Activated naive CD4-positive, alpha-beta T cell treated with anti-CD3 and anti-CD28 coated beads, Interleukin-2, amount 10 ng/mL, durations not matched to agents 7 days and 5 days (primary cell): Measurements from ENCODE around the gene NR2C1.
A peak's percentile ranks its signal among the peaks of the same experiment; 100 is the strongest.

ENCODE experiments used
- CTCF ChIA-PET: fragments of 350-600 bp; sonication (Branson Sonifier 250); formaldehyde crosslinking; loops from one replicate; lab custom pipeline; 2021; ENCODE audit warnings: antibody characterized with exemption; lab: Charles Lee
- DNase-seq: peaks from one replicate; pipeline ENCODE4 v3.0.0-alpha.2; 2020
- H3K27ac Mint-ChIP-seq: one replicate; pipeline ENCODE4 v1.8.0; 2021; ENCODE audit warnings: mild to moderate bottlenecking, moderate library complexity, mixed read lengths
- H3K27me3 Mint-ChIP-seq: one replicate; pipeline ENCODE4 v1.8.0; 2021; ENCODE audit warnings: mild to moderate bottlenecking, mixed read lengths
- H3K36me3 Mint-ChIP-seq: one replicate; pipeline ENCODE4 v1.8.0; 2021; ENCODE audit warnings: mixed read lengths
- H3K4me1 Mint-ChIP-seq: one replicate; pipeline ENCODE4 v1.8.0; 2021; ENCODE audit warnings: mixed read lengths
- H3K4me3 Mint-ChIP-seq: one replicate; pipeline ENCODE4 v1.8.0; 2021; ENCODE audit warnings: mild to moderate bottlenecking, moderate library complexity, mixed read lengths
- H3K9me3 Mint-ChIP-seq: one replicate; pipeline ENCODE4 v1.8.0; 2021; ENCODE audit warnings: mixed read lengths

Gene NR2C1

DNA sequence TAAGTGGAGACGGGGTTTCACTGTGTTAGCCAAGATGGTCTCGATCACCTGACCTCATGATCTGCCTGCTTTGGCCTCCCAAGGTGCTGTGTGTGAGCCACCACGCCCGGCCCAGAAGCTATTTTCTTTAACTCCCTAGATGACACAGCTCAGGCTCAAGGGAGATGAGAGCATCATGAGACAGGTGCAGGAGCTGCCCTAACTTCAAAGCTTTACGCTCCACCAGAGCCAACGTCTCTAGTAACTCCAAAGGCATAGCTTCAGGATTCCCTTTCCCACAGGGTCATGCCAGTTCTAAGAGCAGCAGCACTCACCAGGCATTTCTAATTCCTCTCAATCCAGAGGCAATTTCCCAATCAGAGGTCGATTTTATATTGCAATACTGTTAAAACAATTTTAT, 91.0 kb downstream of the NR2C1 start:
- H3K27ac Mint-ChIP-seq = no peak overlapping the region
- CTCF ChIA-PET = interaction anchor here (0.5 to 2.4 kb wide), 5 partner anchors 8 to 107 kb away, joined by 3 to 9 read pairs (median 3); no protein-coding TSS in a partner anchor
- no peak overlapping the region for H3K4me3 Mint-ChIP-seq
- no peaks in the 10 kb centered on the region for H3K27me3 Mint-ChIP-seq
- no peaks in the 10 kb centered on the region for H3K9me3 Mint-ChIP-seq
- H3K4me1 Mint-ChIP-seq = peaks cover 49% of the 10 kb centered on the region
- H3K36me3 Mint-ChIP-seq = peaks cover 38% of the 10 kb centered on the region
- no peak for DNase-seq

DNA sequence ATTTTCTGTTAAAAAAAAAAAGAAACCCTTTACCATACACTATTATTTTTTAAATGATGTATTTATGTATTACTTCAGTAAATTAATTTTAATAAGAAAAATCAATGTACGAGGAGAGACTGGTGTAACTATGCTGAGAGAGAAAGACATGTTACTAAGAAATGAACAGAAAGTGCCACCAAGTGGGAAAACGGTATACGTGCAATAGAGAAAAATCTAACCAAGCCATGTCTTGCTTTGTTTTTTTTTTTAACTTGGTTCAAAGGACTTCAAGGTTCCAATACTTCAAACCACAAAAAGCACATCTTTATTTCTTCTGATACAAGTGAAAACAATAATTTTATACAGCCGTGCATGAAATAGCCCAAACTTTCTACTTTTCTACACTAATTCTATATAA, 92.8 kb downstream of the NR2C1 start:
- Mint-ChIP-seq H3K9me3 (no peaks in the 10 kb centered on the region), H3K27me3 (no peaks in the 10 kb centered on the region), H3K4me1 (peaks cover 44% of the 10 kb centered on the region), H3K36me3 (peaks cover 31% of the 10 kb centered on the region), H3K4me3 (no peak overlapping the region), H3K27ac (peak overlapping the region; percentile 33)
- no peak for DNase-seq
- CTCF ChIA-PET = interaction anchor here (0.9 to 2.4 kb wide), 4 partner anchors 10 to 270 kb away, joined by 3 to 9 read pairs (median 6); no protein-coding TSS in a partner anchor

DNA sequence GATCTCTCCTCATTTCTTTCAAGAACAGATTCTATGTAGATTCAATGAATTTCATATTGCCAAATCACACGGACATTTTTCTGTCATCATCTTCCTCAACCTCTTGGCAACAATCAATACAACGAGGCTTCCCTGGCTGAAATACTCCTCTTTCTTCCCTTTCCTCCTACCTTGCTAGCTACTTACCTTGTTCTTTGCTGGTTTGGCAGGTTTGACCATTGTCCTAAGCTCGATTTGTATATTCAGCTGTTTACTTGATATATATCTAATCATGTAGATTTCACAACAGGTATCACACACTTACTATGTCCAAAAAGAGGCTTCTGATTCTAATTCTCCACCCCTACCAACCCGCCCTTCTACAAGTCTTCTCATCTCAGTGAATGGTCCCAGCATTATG, 93.5 kb downstream of the NR2C1 start:
- Mint-ChIP-seq H3K27me3 (no peaks in the 10 kb centered on the region), H3K4me1 (peaks cover 44% of the 10 kb centered on the region), H3K36me3 (peaks cover 33% of the 10 kb centered on the region), H3K27ac (no peak overlapping the region), H3K4me3 (no peak overlapping the region), H3K9me3 (no peaks in the 10 kb centered on the region)
- no peak for DNase-seq
- CTCF ChIA-PET = interaction anchor here (2.1 kb wide), 1 partner anchor 9 kb away, joined by 4 read pairs; no protein-coding TSS in a partner anchor

- H3K9me3 Mint-ChIP-seq = no peaks in the 10 kb centered on the region
- peaks cover 27% of the 10 kb centered on the region for H3K36me3 Mint-ChIP-seq
Measured at GRCh38 chr12:94977766-94978468, 95.5 kb downstream of the NR2C1 start.

GRCh38 chr12:94973221-94973620, 100.2 kb downstream of the NR2C1 start:
- H3K9me3 Mint-ChIP-seq = no peaks in the 10 kb centered on the region
- no peak overlapping the region for H3K27ac Mint-ChIP-seq
- CTCF ChIA-PET = interaction anchor here (1.2 kb wide), 1 partner anchor 9 kb away, joined by 3 read pairs; no protein-coding TSS in a partner anchor
- no peak overlapping the region for H3K4me3 Mint-ChIP-seq
- H3K27me3 Mint-ChIP-seq = no peaks in the 10 kb centered on the region
- no peak for DNase-seq
- H3K36me3 Mint-ChIP-seq = peaks cover 41% of the 10 kb centered on the region
- peaks cover 11% of the 10 kb centered on the region for H3K4me1 Mint-ChIP-seq

More at GRCh38 chr12:94977766-94978468, 95.5 kb downstream of the NR2C1 start:
- Mint-ChIP-seq H3K27me3 (no peaks in the 10 kb centered on the region), H3K4me3 (no peak overlapping the region), H3K4me1 (peaks cover 34% of the 10 kb centered on the region), H3K27ac (peak overlapping the region; percentile 31)
- DNase-seq = no peak
- CTCF ChIA-PET = no interaction called here

DNA sequence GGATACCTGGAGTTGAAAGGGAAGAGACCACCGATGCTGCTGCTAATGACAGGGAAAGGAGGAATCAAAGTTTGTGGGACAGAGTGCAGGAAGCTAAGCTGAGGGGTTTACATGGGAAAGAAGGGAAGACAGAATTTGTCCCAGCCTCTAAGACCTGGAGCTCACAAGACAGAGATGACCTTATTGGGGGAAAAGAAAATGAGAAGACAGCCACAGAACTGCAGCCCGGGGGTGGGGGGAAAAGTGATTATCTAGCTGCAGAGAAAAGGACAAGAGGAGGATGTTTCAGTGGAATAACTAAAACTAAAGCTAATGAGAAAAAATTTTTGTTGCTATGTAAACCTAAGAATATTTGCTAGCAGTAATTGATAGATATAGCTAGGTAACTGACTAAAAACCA, 100.6 kb downstream of the NR2C1 start:
- H3K27ac Mint-ChIP-seq = peak overlapping the region; percentile 35
- DNase-seq = no peak
- peaks cover 7% of the 10 kb centered on the region for H3K4me1 Mint-ChIP-seq
- H3K4me3 Mint-ChIP-seq = no peak overlapping the region
- peaks cover 39% of the 10 kb centered on the region for H3K36me3 Mint-ChIP-seq
- no peaks in the 10 kb centered on the region for H3K9me3 Mint-ChIP-seq
- CTCF ChIA-PET = interaction anchor here (1.2 kb wide), 1 partner anchor 10 kb away, joined by 3 read pairs; no protein-coding TSS in a partner anchor
- H3K27me3 Mint-ChIP-seq = no peaks in the 10 kb centered on the region

DNA sequence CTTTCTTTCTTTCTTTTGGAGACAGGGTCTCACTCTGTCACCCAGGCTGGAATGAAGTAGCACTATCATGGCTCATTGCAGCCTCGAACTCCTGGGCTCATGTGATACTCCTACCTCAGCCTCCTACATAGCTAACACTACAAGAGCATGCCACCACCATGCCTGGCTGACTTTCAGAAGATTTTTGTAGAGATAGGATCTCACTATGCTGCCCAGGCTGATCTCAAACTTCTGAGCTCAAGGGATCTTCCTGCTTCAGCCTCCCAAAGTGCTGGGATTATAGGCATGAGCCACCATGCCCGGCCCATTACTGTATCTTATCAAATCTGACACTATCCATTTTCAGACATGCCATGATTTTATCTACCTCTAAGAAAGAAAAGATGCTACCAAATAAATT, 101.5 kb downstream of the NR2C1 start:
- peaks cover 37% of the 10 kb centered on the region for H3K36me3 Mint-ChIP-seq
- peak overlapping the region; percentile 13 for H3K27ac Mint-ChIP-seq
- no peak for DNase-seq
- H3K4me3 Mint-ChIP-seq = no peak overlapping the region
- H3K27me3 Mint-ChIP-seq = no peaks in the 10 kb centered on the region
- CTCF ChIA-PET = no interaction called here
- peaks cover 2% of the 10 kb centered on the region for H3K4me1 Mint-ChIP-seq
- H3K9me3 Mint-ChIP-seq = no peaks in the 10 kb centered on the region

DNA sequence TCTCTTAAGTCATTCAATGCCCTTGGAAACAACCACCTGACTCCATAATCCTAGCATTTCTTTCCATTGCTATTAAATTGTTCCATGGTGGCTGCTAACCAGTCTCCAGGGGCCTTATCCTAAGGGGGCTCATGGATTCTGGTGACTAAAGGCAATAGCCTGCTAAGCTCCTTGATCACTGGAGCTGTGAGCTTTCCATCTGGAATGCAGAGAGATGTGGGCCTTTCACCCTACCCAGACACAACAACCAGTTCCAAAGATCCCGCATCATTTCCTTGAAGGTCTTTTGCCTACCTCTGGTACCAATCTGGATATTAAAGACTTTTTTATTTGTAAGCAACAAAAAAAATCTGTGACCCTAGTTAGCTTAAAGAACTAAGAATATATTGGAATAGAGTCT, 102.9 kb downstream of the NR2C1 start:
- H3K9me3 Mint-ChIP-seq = no peaks in the 10 kb centered on the region
- peaks cover 33% of the 10 kb centered on the region for H3K36me3 Mint-ChIP-seq
- H3K27ac Mint-ChIP-seq = no peak overlapping the region
- no peaks in the 10 kb centered on the region for H3K4me1 Mint-ChIP-seq
- H3K4me3 Mint-ChIP-seq = no peak overlapping the region
- no peak for DNase-seq
- no peaks in the 10 kb centered on the region for H3K27me3 Mint-ChIP-seq
- CTCF ChIA-PET = interaction anchor here (1.5 kb wide), 1 partner anchor 9 kb away, joined by 4 read pairs; no protein-coding TSS in a partner anchor
